ENCODE data around the gene EXOC6.
"Not testable (repeated sequence)": the region's sequence is repeated elsewhere in the genome, so short reads cannot be mapped to it uniquely, and the experiment has no call there.

The EXOC6 gene

DNA sequence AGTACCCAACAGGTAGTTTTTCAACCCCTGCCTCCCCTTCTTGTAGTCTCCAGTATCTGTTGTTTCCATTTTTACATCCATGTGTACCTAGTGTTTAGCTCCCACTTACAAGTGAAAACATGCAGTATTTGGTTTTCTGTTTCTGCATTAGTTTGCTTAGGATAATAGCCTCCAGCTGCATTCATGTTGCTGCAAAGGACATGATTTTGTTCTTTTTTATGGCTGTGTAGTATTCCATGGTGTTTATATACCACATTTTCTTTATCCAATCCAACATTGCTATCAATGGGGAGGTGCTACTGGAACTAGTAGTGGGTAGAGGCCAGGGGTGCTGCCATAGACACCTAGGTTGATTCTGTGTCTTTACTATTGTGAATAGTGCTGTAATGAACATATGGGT is 104.3 kb downstream of the EXOC6 start:
- not testable (repeated sequence) for DNase-seq

DNA sequence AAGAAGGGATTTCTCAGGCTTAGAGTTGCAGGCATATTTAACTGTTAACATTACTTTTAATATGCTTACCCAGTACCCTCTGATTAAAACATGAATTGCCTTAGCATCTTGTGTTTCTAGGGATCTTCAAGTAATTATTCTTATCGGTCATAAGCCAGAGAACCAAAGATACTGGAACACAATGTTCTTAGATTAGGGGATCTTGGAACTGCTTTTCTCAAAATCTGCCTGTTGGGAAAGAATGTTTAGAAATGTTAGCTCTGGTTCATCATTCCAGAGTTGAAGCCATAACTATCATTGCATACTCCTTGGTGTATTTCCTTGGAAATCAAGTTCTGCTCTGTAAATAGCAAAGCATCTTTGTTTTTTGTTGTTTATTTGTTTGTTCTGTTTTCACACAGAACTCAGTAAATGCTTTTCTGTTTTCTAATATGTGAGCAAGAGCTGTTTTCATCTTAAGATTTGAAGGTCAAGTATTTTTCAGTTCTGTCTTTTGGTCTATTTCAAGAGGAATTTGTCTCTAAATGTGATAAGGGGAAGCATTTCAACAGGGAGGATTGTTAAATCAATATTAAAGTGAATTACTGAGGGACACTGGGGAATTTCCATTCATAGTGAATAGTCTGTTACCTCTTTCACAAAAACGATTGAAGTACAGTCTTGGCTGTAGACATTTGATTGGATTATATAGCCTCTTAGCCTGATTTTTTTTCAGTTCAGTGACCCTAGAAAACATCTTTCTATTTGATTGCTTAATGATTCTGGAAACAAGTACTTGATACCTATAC is 109.1 kb downstream of the EXOC6 start:
- no peak for DNase-seq

DNA sequence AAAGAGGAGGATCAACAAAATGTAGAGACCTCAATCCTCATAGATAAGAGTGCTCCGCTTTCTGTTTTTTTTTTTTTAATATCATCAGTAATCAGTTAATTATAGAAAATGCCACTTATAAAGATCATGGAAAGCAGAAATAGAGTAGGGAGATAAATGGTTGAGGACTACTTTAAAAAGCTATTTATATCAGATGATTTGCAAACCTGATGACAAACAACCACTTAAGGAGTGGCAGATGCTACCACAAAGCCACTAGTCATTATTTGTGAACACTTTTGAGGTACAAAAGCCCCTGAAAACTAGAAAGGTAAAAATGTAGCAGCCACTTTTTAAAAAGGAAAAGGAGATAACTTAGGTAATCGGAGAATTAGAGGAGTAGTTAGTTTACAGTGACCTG is 113.3 kb downstream of the EXOC6 start:
- DNase-seq, result no peak

DNA sequence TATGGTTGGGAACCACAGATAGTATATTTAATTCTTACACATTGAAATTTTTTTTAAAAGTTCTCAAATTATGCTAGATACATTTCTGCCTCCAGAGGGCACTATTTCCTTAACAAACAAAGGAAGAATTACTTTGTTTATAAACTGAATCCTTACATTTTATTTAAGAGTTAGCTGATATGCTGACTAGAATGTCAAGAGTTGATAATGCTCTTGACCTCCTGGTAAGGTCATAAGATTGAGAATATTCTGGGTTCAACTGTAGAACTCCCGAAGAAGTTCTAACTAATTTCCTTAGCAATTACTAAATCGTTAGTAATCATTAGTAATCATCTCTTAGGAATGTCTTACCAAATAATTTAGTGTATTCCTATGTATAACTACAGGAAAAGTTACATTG is 117.0 kb downstream of the EXOC6 start:
- no peak for DNase-seq

DNA sequence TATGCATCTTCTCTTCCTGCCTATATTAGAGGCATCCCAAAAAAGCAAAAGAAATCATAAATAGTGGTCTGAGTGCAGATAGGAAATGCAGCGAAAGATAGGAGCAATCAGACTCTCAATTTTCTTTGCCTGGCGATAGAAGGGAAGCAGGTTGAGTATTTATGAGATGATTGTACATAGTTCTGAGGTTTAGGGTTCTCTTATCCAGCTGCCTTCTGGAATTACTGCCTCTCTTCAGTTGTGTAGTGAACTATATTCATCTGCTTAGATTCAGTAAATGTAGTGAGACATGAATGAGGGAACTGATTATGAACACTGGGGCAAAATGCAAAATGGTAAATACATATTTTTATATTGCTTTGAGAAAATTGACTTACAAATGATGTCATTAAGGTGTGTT is 119.3 kb downstream of the EXOC6 start:
- DNase-seq, result no peak

DNA sequence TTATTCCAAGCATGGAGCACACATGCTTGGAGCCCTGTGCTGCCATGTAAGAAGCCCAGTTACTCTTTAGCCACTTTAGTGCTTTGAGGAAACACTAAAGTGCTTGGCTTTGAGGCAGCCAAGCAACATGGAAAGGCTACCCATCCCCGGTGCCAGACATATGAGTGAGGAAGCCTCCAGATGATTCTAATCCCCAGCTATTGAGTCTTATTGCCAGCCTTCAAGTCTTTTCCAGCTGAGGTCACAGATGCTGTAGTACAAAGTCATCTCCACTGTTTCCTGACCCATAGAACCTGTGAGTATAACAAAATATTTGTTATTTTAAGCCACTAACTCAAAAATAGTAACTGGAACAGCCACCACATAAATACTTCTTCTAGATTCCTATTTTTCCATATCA is 120.8 kb downstream of the EXOC6 start:
- no peak for DNase-seq

DNA sequence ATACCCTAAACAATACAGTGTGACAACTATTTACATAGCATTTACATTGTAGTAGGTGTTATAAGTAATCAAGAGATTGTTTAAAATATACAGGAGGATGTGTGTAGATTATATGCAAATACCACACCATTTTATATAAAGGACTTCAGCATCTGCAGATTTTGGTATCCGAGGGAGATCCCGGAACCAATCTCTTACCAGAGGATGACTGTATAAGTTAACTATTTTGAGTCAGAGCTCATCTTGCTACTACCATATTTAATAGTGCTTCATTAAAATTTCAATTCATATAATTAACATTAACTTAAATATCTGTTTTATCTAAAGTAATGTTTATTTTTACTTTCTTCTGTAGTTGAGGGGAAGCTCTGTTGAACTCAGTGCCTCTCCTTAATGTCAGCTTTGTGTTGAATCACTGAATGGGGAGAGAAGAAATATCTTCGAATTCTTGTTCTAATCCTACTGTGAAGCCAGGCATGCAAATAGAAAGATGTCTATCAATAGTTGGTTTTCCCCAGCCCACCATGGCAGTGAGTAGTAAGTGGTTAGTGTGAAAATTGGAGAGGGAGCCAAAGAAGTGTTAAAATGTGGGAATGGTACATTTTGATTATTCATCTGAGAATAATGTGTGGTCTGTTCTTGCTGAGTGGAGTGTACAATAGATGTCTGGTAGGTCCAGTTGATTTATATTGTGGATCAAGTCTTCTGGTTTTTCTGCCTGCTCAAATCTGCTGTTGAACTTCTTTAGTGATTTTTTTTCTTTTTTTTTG is 122.2 kb downstream of the EXOC6 start:
- no peak for DNase-seq

DNA sequence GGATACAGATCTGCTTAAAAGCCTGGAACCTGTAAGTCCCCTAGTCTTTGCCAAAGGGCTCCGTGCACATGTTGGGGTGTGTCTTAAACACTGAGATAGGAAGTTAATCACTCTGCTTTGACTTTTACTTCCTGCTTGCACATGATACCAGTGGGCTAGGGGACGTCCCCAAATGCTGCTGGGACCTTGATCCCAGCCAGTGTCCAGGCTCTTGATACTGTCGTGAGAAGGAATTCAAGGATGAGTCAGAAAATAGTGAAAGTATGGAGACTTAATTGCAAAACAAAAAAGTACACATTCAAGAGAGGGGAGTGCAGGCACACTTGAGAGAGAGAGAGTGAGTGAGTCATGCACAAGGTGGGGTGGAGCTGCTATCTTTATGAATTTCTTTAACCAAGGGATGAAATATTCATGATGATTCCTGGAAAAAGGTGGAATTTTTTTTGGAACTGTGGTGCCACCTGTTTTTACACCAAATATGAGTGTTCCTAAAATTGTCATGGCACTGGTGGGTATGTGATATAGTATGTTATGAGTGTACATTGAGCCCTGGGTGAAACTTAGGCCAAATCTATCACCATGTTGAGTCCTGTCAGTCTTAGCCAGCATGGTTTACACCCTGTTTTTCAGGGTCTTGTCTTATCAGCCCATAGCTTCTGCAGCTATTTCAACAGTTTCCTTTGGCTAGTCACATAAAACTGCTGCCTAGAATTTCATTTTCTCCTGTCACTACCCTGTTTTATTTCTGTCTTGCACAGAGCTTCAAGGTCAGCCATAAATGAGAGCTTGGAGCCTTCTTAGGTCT is 123.9 kb downstream of the EXOC6 start:
- DNase-seq, result no peak

DNA sequence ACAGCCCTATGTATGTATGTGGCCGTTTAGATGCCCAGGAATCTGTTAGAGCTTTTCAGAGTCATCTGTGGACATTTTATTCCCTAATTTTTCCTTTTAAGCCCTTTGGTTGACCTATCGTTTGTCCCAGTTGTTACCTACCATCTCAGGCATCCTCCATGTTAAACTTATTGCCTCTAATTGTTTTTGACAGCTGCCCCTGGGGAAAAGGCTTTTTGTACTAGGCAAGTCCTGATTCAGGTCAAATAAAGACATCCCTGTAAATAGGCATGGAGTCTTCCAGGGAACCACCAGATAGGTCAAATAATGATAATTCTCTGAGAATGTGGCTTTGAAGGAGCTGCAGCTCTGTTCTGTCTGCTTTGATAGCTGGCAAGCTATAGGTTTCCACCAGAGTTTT is 124.6 kb downstream of the EXOC6 start:
- DNase-seq, result no peak

DNA sequence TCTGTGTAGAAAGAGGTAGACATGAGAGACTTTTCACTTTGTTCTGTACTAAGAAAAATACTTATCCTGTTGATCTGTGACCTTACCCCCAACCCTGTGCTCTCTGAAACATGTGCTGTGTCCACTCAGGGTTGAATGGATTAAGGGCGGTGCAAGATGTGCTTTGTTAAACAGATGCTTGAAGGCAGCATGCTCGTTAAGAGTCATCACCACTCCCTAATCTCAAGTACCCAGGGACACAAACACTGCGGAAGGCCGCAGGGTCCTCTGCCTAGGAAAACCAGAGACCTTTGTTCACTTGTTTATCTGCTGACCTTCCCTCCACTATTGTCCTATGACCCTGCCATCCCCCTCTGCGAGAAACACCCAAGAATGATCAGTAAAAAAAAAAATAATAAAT is 128.0 kb downstream of the EXOC6 start:
- not testable (repeated sequence) for DNase-seq

DNA sequence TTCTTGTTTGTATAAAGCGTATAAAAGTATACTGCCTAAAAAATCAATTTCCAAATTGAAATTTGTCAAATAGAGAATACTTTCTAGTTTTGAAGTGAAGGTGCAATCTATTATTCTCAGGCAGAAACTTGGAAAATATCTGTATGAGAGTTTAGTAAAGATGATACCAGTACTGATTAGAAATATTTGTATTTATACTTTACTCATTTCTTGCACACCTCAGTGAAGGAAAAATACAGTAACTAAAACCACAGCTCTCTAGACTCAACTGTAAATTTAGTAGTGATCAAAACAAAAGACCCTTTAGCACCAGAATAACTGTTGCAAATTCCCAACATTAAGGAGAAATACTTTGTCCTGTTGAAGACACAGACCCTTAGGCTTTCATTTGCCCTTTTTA is 140.9 kb downstream of the EXOC6 start:
- DNase-seq, result no peak

DNA sequence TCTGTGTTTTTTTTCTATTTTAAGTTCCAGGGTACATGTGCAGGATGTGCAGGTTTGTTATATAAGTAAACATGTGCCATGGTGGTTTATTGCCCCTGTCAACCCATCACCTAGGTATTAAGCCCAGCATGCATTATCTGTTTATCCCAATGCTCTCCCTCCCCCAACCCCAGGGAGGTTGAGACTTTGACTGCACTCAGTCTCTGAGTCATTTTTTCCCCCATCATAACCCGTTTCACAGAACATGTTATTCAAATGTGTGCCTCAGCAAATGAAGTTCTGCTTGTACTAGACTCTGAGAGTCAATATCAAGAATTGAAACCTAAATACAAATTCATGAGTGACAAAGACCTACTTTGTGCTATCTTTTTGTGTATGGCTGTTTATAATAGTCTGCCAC is 142.3 kb downstream of the EXOC6 start:
- no peak for DNase-seq

DNA sequence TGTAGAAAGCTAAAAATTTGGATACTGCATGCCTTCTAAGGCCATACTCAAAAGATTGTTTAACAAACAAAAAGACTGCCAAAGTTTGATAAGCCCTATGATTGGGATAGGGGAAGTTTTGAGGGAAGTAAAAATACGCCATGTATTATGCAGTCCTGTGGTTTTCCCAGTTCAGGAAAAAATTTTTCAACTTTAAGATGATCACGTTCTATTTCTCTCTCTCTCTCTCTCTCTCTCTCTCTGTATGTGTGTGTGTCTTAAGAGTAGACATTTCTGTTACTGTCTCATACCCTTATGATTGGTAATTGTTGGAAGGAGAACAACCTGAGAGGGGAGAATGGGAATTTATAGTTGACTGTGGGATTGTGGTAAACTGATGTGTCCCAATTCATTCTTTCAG is 143.2 kb downstream of the EXOC6 start:
- no peak for DNase-seq

DNA sequence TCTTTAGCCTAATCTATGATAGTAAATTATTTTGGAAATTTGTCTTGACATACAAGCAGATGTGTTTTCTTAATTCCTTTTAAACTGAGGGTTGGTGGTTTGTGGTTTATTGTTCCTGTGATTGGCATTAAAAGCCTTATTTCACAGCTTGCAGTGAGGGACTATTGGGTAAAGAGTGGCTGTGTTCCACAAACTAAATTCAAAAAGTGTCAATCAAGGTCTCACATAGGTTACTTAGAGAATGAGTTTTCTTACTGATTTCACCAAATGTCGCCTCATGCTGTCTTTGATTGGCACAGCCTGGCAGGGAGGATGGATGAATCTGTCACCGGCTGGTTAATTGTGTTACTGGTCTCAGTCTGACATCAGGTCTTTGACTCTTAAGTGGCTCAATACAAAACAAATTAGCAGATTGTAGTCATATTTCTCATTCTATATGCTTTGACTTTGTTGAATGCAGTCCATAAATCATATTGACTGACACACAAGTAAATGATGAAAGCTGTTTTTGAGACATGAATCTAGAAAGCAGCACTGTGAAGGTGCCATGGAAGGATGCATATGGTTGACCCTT is 145.5 kb downstream of the EXOC6 start:
- no peak for DNase-seq

DNA sequence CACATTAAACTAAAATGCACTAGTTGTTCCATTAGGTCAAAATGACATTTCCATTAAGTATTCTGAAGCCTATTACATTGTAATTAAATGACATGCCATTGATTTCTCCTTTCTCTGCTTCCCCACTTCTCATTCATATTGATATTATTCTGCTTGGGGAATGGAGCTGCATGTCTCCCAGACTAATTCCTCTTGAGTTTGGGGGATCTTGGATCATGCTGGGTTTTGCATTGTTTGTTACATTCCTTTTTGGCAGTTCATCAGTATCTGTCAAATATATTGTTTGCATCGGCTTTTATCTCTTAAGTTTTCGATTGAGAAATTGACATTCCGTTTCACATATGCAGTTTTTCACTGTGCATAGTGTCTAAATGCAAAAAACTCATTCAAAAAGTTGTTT is 147.2 kb downstream of the EXOC6 start:
- no peak for DNase-seq

DNA sequence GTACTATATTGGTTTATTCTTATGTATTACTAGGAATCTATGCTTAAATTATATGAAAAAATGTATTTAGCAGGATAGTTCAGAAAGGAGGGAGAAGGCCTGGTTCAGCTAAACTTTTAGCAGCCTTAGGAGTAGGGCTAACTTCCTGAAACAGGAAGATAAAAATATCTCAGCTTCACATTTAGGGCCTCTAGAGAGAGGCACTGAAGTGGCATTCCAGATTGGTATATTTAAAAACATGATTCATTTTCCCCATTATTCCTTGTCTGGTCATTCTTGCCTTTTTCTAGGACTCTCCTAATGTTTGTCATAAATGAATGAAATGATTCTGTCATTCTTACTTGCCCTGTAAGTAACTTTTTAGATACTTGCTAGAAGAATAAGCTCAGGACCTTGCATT is 149.3 kb downstream of the EXOC6 start:
- DNase-seq, result no peak

DNA sequence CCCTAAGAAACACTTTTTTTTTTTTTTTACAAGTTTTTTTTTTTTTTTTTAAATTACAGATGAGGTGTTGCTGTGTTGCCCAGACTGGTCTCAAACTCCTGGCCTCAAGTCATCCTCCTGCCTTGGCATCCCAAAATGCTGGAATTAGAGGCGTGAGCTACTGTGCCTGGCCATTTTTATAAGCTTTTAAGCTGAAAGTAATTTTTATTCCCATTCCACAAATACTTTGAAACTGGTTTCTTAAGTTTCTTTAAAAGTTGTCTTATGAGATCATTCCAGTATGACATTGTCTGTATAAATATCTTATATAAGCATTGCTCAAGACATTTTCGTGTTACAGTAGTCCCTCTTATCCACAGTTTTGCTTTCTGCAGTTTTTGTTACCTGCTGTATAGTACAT is 150.9 kb downstream of the EXOC6 start:
- DNase-seq, result no peak

DNA sequence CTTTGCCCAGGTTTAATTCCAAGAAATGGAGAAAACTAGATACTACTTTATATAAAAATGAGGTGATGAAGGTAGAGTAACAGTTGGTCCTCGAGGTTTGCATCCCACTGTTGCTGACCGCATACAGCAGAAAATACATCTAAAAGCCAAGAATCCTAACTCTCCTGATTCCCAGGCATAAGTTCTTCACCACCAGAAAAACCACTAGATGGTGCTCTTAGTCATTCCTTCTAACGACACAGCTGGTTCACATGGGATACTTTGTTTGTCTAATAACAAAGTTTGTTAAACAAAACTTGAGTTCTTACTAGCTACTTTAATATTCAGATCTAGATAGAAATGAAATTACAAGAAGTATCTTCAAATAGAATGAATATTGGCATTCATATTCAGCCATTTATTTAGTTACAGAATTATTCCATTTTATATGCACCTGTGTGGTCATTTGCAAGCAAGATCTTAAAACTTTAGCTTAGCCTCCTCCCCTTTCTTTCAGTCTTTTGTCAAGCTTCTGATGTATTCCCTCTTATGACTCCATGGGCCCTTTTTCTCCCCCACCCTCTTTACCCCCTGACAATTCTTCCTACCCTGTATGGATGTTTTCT is 158.2 kb downstream of the EXOC6 start:
- DNase-seq, result no peak

DNA sequence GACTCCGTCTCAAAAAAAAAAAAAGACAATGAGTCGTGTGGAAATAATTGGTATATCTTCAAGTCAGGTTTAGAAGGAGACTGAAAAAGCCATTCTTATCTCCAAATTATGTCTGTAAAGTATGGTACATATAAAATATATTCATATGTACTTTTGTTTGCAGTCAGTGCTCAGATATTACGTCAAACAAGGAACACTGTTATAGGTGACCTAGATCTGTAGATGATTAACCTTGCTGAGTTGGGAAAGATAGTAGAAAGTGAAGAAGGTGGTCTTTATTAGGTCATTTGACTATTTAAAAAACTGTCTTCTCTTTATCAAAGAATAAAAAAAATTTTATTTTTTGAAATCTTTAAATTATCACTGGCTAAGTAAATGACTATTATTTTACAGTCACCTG is 167.4 kb downstream of the EXOC6 start:
- DNase-seq, result no peak

DNA sequence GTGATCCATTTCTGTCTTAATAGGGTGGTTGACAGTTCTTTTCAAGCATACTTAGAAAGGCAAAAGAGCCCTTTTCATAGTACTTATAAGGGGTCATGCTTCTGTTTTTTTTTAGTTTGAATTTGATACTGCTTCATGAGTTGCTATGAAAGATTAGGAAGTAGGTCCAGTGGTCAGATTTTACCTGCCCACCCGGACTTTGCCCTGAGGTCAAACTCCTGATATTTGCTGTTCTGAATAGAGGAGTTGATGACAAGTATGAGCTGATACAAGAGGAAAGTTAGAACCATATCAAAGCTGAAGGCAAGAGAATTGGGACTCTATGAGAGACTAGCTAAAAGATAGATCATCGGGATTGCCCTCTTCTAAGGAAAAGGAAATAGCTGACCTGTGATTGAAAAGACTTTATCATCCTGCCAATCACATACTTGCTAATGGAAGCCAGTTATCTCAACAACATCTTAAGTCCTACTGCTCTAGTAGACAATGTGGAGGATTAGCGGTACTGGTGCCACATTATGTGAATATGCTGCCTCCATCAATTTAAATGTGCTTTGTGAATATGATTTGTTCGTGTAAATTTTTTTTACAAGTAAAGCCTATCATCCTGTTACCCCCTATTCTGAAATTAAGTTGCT is 174.8 kb downstream of the EXOC6 start:
- DNase-seq, result no peak

DNA sequence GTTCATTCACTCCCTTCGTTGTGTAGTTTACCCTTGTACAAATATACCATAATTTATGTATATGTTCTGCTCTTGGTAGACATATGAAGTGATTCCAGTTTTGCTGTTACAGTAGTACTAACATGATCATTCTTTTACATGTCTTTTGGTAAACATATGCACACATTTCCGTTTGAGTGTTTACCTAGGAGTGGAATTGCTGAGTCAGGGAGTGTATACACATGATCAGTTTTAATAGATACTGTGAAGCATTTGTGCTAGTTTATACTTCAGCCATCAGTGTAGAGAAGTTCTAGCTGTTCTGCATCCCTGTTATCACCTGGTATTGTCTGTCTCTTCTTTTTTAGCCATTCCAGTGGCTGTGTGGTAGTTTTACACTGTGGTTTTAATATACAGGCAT is 177.8 kb downstream of the EXOC6 start:
- no peak for DNase-seq

DNA sequence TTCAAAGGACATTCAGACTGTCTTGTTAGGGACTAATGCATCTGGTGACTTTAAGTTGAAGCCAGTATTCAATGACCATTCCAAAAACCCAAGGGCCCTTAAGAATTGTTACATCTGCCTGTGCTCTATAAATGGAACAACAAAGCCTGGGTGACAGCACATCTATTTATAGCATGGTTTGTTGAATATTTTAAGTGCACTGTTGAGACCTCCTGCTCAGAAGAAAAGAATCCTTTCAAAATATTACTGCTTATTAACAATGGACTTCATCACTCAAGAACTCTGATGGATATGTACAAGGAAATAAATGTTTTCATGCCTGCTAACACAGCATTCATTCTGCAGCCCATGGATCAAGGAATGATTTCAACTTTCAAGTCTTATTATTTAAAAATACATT is 179.2 kb downstream of the EXOC6 start:
- DNase-seq, result no peak

Data from activated CD4-positive, alpha-beta T cell treated with anti-CD3 and anti-CD28 coated beads, Interleukin-2, amount 50 U/mL, for 4 hours (primary cell).